HL-60 (cell line): ENCODE data around the gene EYA2.

Experiments
- DNase-seq, 2 experiments: peaks; one replicate each; pipeline ENCODE4 v3.0.0-alpha.2; 2010 to 2020; ENCODE audit warnings: low read depth in 1 of 2, low spot score in 1 of 2
- H3K27ac ChIP-seq: fragments of 250-450 bp; sonication (Bioruptor Pico); replicated peaks from 2 replicates; pipeline ENCODE4 v1.5.1; 2020; ENCODE audit warnings: mild to moderate bottlenecking, moderate library complexity
- H3K27me3 ChIP-seq: fragments of 250-450 bp; sonication (Bioruptor Pico); 2 replicates; pipeline ENCODE4 v1.5.1; 2021; ENCODE audit warnings: mild to moderate bottlenecking, moderate library complexity; ENCODE audit not compliant: insufficient read depth, poor library complexity, severe bottlenecking
- H3K4me3 ChIP-seq: replicated peaks from 2 replicates; pipeline ENCODE4 v1.5.1; 2011; ENCODE audit warnings: mild to moderate bottlenecking, control low read depth, low read length; ENCODE audit not compliant: insufficient read depth
- CTCF ChIP-seq: IDR thresholded peaks from one replicate; pipeline ENCODE4 v1.5.1; 2011; ENCODE audit warnings: low read length, control low read depth, inconsistent platforms; ENCODE audit not compliant: insufficient read depth
- GABPA ChIP-seq: IDR thresholded peaks from 2 replicates; pipeline ENCODE4 v1.6.1; 2012; ENCODE audit warnings: low read depth
- POLR2AphosphoS5 ChIP-seq: IDR thresholded peaks from 2 replicates; pipeline ENCODE4 v1.6.1; 2012; ENCODE audit warnings: low read depth
- REST ChIP-seq: IDR thresholded peaks from 2 replicates; pipeline ENCODE4 v1.6.1; 2012; ENCODE audit warnings: low read depth; ENCODE audit not compliant: insufficient replicate concordance
- SPI1 ChIP-seq: IDR thresholded peaks from 2 replicates; pipeline ENCODE4 v1.6.1; 2012; ENCODE audit warnings: low read depth, mild to moderate bottlenecking, borderline replicate concordance

Gene EYA2

GRCh38 chr20:47183367-47183766, 288.7 kb downstream of the EYA2 start:
- no peak overlapping the region for H3K27ac ChIP-seq
- no peak overlapping the region for H3K4me3 ChIP-seq
- DNase-seq: no peak
- H3K27me3 ChIP-seq: no peaks in the 10 kb centered on the region
- no peak for TF ChIP-seq CTCF
- TF ChIP-seq GABPA: no peak
- no peak for TF ChIP-seq SPI1
- no peak for TF ChIP-seq REST
- TF ChIP-seq POLR2AphosphoS5: no peak

- TF ChIP-seq CTCF (no peak), REST (no peak), POLR2AphosphoS5 (no peak), GABPA (no peak), SPI1 (no peak)
- no peak for DNase-seq
- H3K4me3 ChIP-seq: no peak overlapping the region
Measured at GRCh38 chr20:47187450-47188195, 293.0 kb downstream of the EYA2 start.

GRCh38 chr20:47188540-47188939, 293.9 kb downstream of the EYA2 start:
- H3K27me3 ChIP-seq: peaks cover 2% of the 10 kb centered on the region
- H3K27ac ChIP-seq: no peak overlapping the region
- no peak overlapping the region for H3K4me3 ChIP-seq
- DNase-seq: no peak
- TF ChIP-seq SPI1: no peak
- TF ChIP-seq POLR2AphosphoS5: no peak
- no peak for TF ChIP-seq CTCF
- no peak for TF ChIP-seq GABPA

More at GRCh38 chr20:47187450-47188195, 293.0 kb downstream of the EYA2 start:
- H3K27ac ChIP-seq: no peak overlapping the region
- H3K27me3 ChIP-seq: peaks cover 2% of the 10 kb centered on the region
